VCaP (cell line): ENCODE measurements around the gene CLDN19.

Experiments used
- H3K27ac ChIP-seq: fragments of 450-650 bp; 2 replicates; pipeline ENCODE4 v1.5.1; 2017
- TF ChIP-seq, protein P1 (sequence below): fragments of 450-650 bp; conservative IDR thresholded peaks from 2 replicates; pipeline ENCODE4 v1.5.1; 2017; ENCODE audit warnings: mild to moderate bottlenecking, moderate library complexity

Gene CLDN19

DNA sequence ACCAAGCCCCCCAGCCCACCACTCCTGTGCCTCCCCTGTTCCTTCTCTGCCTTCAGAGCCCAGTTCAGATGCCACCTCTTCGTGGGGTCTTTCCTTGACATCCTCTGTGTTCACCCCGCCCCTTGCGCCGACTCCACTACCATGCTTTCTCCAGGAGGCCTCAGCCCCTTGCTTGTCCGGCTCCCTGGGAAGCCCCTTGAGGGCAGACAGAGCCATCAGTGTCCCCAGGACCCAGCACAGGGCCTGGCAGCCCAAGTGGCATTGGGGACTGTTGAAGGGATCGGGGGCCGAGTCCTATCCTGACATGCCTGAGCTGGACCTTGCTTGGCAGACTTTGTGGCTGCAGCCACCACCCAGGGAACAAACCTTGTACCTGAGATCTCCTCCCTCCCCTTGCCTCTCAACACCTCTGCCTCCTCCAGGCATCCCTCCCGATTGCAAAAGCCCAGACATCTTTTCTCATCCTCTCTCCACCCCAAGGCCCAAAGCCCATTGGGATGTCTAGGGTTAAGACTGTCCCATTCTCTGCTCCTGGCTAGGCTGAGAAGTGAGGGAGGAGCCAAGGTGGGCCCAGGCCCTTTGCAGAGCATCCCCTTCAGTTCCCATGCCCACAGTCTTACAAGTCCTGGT lies 3.4 kb downstream of the CLDN19 start:
- TF ChIP-seq, protein P1, sequence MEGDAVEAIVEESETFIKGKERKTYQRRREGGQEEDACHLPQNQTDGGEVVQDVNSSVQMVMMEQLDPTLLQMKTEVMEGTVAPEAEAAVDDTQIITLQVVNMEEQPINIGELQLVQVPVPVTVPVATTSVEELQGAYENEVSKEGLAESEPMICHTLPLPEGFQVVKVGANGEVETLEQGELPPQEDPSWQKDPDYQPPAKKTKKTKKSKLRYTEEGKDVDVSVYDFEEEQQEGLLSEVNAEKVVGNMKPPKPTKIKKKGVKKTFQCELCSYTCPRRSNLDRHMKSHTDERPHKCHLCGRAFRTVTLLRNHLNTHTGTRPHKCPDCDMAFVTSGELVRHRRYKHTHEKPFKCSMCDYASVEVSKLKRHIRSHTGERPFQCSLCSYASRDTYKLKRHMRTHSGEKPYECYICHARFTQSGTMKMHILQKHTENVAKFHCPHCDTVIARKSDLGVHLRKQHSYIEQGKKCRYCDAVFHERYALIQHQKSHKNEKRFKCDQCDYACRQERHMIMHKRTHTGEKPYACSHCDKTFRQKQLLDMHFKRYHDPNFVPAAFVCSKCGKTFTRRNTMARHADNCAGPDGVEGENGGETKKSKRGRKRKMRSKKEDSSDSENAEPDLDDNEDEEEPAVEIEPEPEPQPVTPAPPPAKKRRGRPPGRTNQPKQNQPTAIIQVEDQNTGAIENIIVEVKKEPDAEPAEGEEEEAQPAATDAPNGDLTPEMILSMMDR: no peak

DNA sequence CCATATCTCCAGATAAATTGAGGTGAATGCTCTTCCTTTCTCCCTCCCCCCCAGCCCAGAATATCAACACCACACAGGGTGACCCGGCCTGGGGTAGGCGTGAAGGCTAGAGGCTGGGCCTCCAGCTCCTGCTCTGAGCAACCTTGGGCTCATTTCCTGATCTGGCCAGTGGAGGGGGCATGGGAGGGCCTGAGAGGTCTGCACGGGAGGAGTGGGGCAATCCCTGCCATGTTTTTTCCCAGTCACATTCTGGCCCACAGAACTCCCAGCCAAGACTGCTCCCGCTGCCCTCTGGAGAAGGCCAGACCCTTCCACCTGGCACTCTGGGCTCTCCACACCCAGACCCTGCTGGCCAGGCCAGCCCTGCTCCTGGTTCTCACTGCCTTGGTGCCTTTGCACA lies 3.9 kb downstream of the CLDN19 start:
- TF ChIP-seq, protein P1: no peak
- no peak overlapping the region for H3K27ac ChIP-seq

More for the DNA sequence above, 3.4 kb downstream of the CLDN19 start:
- peak overlapping the region; percentile 34 for H3K27ac ChIP-seq

DNA sequence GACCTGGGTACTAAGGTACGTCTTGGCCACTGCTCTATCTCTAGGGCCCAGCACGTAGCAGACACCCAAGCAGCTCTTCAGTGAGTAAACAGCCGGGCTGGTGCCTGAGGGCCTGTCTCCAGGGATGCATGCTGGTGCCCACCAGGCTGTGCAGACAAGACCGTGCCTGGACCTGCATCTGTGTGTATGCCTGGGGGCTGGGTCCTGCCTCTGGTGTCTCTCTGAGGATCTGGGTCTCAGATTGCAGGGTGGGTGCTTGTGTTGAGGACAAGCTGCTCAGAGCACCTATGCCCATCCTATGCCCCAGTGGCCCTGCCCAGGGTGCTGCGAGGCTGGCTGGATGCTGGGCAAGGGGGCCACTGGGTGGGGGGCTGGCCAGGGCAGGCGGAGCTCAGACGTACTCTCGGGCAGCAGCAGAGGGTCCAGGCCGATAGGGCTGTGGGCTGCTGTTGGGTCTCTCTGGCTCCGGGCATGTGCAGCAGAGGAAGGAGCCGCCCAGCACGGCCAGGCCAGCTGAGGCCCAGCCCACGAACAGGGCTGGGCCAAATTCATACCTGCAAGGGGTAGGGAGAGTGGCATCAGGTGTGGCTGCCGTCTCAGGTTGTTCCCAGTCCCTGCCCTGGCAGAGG lies 4.4 kb downstream of the CLDN19 start:
- TF ChIP-seq, protein P1: no peak
- H3K27ac ChIP-seq: no peak overlapping the region

DNA sequence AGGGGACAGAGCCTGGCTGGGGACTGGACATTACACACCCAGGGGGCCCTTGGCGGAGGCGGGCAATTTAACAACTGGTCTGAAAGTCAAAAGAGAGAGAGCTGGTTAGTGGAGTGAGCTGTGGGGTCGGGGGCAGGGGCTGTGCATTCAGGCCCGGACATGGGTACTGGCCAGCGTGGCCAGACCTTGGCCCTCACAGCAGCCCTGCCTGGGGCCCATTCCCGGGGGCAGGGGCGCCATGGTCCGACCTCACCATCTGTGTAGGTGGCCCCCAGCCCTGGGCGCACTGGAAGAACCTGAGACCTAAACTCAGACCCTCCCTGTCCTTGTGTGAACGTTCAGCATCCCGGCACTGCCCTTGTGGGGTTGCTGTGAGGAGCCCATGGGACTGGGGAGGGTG lies 5.0 kb downstream of the CLDN19 start:
- H3K27ac ChIP-seq: no peak overlapping the region
- TF ChIP-seq, protein P1: no peak

DNA sequence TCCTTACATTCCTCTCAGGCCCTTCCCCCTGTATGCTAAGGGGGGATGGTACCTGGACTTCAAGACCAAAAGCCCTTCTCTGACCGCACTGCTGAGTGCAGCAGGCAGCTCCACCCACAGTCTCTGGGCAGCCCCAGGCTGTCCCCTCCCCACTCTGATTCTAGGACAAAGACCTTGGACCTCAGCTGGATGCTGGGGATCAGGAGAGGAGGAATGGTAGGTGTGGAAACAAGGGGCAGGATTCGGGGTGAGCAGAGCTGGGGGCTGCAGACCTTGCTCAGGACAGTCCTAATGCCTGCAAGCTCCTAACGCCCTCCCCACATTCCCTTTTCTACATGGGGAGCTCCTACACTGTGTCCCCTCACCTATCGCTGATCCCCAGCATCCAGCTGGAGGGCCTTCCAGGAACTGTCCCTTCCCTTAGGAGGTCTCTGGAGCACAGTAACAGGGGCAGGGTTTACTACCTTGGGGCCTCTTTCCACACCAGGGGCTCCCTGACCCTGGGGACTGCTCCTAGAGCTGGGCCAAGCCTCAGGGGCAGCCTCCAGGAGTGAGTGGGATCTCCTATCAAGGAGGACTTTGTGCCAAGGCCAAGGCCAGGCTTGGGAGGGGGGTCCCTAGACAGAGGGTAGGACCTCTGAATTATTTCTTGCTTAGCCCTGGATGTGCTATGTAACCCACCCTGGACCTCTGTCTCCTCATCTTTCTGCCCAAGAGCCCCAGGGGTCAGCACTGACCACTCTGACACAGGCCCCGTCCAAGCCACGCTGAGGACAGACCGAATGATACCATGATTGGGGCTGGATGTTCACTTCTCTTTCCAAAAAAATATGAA lies 5.6 kb downstream of the CLDN19 start:
- TF ChIP-seq, protein P1: no peak
- no peak overlapping the region for H3K27ac ChIP-seq

DNA sequence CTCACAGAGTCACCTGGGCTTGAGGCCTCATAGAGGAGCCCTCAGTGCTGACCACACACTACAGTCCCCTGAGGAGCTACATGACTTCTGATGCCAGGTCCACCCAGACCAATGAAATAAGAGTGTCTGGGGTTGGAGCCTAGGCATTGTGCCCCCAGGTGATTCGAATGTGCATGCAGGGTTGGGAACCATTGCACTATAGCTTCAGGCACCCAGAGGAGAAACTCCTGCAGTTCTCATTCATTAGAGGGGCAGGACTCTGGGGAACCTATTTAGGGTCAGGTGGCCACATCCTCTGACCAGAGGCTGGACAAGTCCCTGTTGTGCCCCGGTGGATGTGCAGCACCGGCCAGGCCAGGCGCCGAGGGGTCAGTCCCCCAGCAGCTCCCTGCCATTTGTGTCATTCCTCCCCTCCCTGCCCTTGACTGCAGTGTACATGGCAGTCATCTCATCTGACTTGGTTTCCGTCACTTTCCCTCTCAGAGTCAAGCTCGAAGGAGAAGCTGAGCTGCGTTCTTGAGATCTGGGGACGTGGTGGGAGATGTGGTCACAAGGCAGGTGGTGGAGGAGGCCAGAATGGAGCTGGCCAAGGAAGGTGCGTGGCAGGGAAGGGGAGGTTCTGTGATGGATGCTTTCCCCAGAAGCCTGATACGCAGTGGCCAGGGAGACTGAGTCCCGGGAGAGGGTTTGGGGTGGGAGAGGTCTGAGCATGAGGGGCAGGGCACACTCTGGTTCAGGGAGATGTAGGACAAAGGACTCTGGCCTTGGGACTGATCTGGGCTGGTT lies 6.4 kb downstream of the CLDN19 start:
- TF ChIP-seq, protein P1: no peak
- no peak overlapping the region for H3K27ac ChIP-seq
